ENCODE measurements around the gene IGSF9. TPM values are rescaled to one million over a fixed set of nuclear protein-coding genes. Genes with fewer than 3 reads are reported as not detected.

Gene IGSF9
- total RNA-seq, 4 donors from 2014 or later: 0.17 to 0.23 TPM; not detected in 2

DNA sequence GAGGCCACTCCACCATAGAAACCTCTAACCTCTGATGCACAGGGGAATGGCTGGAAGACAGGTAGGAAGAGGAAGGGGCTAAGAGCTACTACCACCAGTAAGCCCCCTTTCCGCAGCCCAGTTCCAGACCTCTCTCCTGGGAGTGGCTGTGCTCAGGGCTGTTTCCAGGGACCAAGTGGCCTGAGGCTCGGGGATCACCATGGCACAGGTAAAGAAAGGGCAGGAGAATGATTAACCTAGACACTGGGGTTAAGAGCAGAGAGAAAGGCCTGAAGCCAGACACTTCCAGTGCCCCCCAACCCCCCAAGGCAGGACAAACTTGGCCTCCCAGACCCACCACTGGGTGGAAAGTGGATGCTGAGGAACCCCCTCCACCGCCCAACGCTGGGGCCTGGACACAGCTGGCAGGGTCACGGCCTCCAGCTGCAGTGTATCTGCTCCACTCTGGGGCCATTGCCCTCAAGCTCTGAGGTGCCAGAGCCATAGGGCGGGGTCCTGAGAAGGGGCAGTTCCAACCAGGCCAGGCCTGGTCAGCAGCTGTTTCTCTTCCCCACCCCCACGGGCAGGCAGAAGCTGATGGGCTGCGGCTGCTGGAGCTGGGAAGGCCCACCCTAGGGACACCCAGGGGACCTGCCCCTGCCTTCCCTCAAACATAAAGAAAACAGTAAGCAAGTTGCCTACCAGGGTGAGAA, 22.8 kb downstream of the IGSF9 start:
- Histone ChIP-seq H3K9me3 (no peaks in the 10 kb centered on the region), H3K4me1 (peaks cover 48 to 76% (median 74%) of the 10 kb centered on the region in 4 donors), H3K27me3 (no peaks in the 10 kb centered on the region), H3K27ac (replicated peaks in 1 of 4) (peak overlapping the region; percentile 89 to 97 (median 92)), H3K4me3 (peak overlapping the region; percentile 79 to 95 (median 88)), H3K36me3 (peaks cover 30 to 40% (median 34%) of the 10 kb centered on the region in 4 donors)
- no peak for DNase-seq (ENCODE audit: extremely low spot score)
- 25% methylated on average over 6 of the region's 8 CpGs for WGBS
- intact Hi-C loops (cut with DNase I): no loop called here
- TF ChIP-seq EP300 (IDR thresholded peaks at IDR 0.05) (no peak), POLR2A (IDR thresholded peaks at IDR 0.05; ENCODE audit: low read depth) (no peak), POLR2AphosphoS5 (IDR thresholded peaks at IDR 0.05) (no peak)
- TF ChIP-seq, protein P1, sequence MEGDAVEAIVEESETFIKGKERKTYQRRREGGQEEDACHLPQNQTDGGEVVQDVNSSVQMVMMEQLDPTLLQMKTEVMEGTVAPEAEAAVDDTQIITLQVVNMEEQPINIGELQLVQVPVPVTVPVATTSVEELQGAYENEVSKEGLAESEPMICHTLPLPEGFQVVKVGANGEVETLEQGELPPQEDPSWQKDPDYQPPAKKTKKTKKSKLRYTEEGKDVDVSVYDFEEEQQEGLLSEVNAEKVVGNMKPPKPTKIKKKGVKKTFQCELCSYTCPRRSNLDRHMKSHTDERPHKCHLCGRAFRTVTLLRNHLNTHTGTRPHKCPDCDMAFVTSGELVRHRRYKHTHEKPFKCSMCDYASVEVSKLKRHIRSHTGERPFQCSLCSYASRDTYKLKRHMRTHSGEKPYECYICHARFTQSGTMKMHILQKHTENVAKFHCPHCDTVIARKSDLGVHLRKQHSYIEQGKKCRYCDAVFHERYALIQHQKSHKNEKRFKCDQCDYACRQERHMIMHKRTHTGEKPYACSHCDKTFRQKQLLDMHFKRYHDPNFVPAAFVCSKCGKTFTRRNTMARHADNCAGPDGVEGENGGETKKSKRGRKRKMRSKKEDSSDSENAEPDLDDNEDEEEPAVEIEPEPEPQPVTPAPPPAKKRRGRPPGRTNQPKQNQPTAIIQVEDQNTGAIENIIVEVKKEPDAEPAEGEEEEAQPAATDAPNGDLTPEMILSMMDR (IDR thresholded peaks at IDR 0.05): no peak

DNA sequence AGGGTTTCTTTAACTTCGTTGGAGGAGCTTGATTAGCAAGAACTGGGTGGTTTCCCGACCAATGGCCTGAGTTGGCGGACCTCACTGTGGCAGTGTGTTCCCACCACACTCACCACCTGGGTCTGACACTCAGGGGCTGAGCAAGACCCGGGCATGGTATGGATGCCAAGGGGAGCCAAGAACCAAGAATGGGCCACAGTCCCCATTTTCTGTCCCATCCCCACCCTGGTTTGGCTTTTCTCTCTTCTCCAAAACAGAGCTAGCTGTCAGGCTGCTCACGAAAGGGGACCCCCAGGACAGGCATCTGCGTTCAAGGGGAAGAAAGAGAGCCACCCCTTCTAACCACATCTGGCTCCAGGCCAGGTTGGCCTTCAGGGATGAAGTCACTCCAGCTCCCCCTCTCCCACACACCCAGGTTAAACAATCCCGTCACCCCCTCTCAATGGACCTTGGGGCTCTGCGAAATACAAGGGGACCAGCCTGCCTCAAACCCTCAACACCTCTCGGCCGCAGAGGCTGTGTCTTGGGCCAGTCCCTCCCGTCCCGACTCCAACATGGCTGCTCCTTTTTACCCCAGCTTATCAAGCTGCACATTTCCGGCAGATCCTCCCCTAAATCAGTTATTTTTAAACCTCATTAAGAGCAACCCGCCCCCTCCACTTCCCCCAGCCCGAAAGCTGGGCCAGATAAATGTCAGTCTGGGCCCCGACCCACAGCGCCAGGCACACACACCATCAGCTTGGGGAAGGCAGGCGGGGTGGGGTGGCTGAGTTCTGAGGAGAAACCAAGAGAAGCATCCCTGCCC, 23.5 kb downstream of the IGSF9 start:
- TF ChIP-seq POLR2A (IDR thresholded peaks at IDR 0.05; ENCODE audit: low read depth): no peak
- no peak for TF ChIP-seq POLR2AphosphoS5 (IDR thresholded peaks at IDR 0.05)
- TF ChIP-seq, protein P1 (IDR thresholded peaks at IDR 0.05): no peak
- TF ChIP-seq EP300 (IDR thresholded peaks at IDR 0.05): no peak
- H3K36me3 ChIP-seq: peaks cover 31 to 45% (median 39%) of the 10 kb centered on the region in 4 donors
- H3K27ac ChIP-seq (replicated peaks in 1 of 4): peak overlapping the region; percentile 89 to 97 (median 92)
- DNase-seq (ENCODE audit: extremely low spot score): no peak
- H3K4me1 ChIP-seq: peaks cover 55 to 81% (median 77%) of the 10 kb centered on the region in 4 donors
- peak overlapping the region; percentile 79 to 95 (median 88) for H3K4me3 ChIP-seq
- no peaks in the 10 kb centered on the region for H3K27me3 ChIP-seq
- 42% methylated on average over 17 of the region's 18 CpGs for WGBS
- intact Hi-C loops (cut with DNase I): no loop called here
- H3K9me3 ChIP-seq: no peaks in the 10 kb centered on the region

DNA sequence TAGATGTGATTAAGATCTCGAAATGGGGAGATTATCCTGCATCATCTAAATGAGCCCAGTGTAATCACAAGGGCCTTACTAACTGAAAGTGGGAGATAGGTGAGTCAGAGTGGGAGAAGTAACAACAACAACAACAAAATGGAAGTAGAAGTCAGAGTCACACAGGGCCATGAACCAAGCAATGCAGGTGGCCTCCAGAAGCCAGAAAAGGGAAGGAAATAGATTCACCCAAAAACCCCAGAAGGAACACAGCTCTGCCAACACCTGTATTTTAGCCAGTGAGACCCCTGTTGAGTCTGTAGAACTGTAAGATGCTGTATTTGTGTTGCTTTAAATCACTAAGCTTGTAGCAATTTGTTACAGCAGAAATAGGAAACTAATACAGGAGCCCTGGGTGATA, 24.2 kb downstream of the IGSF9 start:
- intact Hi-C loops (cut with DNase I): no loop called here
- peak overlapping the region; percentile 79 to 95 (median 88) for H3K4me3 ChIP-seq

DNA sequence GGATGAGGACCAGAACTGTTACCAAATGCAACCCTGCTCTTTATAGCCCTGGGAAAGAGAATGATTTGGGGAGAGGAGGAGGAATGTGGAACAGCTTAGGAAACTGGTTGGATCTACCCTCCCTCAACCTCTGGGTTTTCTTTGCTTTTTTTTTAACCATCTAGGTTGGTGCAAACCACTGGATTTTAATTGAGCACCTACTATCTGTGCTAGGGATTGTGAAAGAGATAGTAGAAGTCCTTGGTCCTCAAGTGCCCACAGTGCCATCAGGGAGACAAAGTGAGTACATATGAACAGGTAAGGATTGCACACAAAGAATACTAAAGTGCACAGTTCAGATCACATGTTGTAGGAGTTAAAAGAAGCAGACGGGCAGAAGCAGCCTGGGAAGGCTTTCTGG, 24.8 kb downstream of the IGSF9 start:
- Histone ChIP-seq H3K27ac (replicated peaks in 1 of 4) (peak overlapping the region in 2 of 4 donors; percentile 40 to 90), H3K27me3 (no peaks in the 10 kb centered on the region), H3K4me3 (no peak overlapping the region), H3K4me1 (peaks cover 60 to 85% (median 80%) of the 10 kb centered on the region in 4 donors), H3K9me3 (no peaks in the 10 kb centered on the region), H3K36me3 (peaks cover 31 to 50% (median 43%) of the 10 kb centered on the region in 4 donors)
- no peak for DNase-seq (ENCODE audit: extremely low spot score)
- TF ChIP-seq EP300 (IDR thresholded peaks at IDR 0.05): no peak
- no peak for TF ChIP-seq POLR2A (IDR thresholded peaks at IDR 0.05; ENCODE audit: low read depth)
- TF ChIP-seq, protein P1 (IDR thresholded peaks at IDR 0.05): no peak
- no peak for TF ChIP-seq POLR2AphosphoS5 (IDR thresholded peaks at IDR 0.05)
- intact Hi-C loops (cut with DNase I): no loop called here
- 75% methylated on average over 1 of the region's 1 CpG for WGBS

More for the DNA sequence above, 24.2 kb downstream of the IGSF9 start:
- H3K27ac ChIP-seq (replicated peaks in 1 of 4): peak overlapping the region; percentile 89 to 97 (median 92)
- no peaks in the 10 kb centered on the region for H3K27me3 ChIP-seq
- no peaks in the 10 kb centered on the region for H3K9me3 ChIP-seq
- 74% methylated on average over 1 of the region's 1 CpG for WGBS
- no peak for DNase-seq (ENCODE audit: extremely low spot score)
- H3K36me3 ChIP-seq: peaks cover 31 to 45% (median 42%) of the 10 kb centered on the region in 4 donors
- H3K4me1 ChIP-seq: peaks cover 59 to 85% (median 80%) of the 10 kb centered on the region in 4 donors
- TF ChIP-seq EP300 (IDR thresholded peaks at IDR 0.05) (no peak), POLR2AphosphoS5 (IDR thresholded peaks at IDR 0.05) (no peak), POLR2A (IDR thresholded peaks at IDR 0.05; ENCODE audit: low read depth) (no peak)
- TF ChIP-seq, protein P1 (IDR thresholded peaks at IDR 0.05): no peak
